HepG2 (cell line): Measurements from ENCODE around the gene VEGFC. TPM values are rescaled to one million over a fixed set of nuclear protein-coding genes. Genes with fewer than 3 reads are reported as not detected.

Experiments
- ATAC-seq: fragments of 200-7000 bp; cut with Tn5 transposase; 3 replicates; pipeline ENCODE4 v1.9.1; 2020; ENCODE audit warnings: mild to moderate bottlenecking, moderate library complexity
- BruUV-seq: library from RNA; stranded (reverse); fragments of 400-500 nt; replicated peaks from 2 replicates; lab custom pipeline; 2021; lab: Mats Ljungman, UMichigan
- CTCF ChIA-PET: fragments of 300-600 bp; formaldehyde crosslinking; extraction: SDS; loops from one replicate; lab custom pipeline; 2021; ENCODE audit warnings: low total read pairs, inconsistent platforms, low intra/inter-chr PET ratio; lab: Yijun Ruan, JAX
- POLR2A ChIA-PET: fragments of 350-600 bp; sonication (Branson Sonifier 250); formaldehyde crosslinking; loops from one replicate; lab custom pipeline; 2020; ENCODE audit warnings: antibody characterized with exemption, inconsistent platforms; lab: Yijun Ruan, JAX
- DNase-seq: peaks from one replicate; pipeline ENCODE4 v3.0.0-alpha.2; 2015; ENCODE audit warnings: low spot score
- FAIRE-seq: peaks from 3 replicates; lab custom pipeline; 2011; peaks lifted over from hg19 to GRCh38; lab: Jason Lieb, UNC
- H2AFZ ChIP-seq: one replicate; pipeline ENCODE4 v1.6.1; 2011; ENCODE audit warnings: low read length, inconsistent platforms
- H3K27ac ChIP-seq: fragments of 300-600 bp; 3 replicates; pipeline ENCODE4 v1.8.0; 2011; ENCODE audit warnings: mixed run types, mild to moderate bottlenecking, mixed read lengths, low read length, inconsistent platforms; ENCODE audit not compliant: insufficient read depth; ENCODE audit errors: extremely low read length
- H3K27me3 ChIP-seq, 2 experiments: fragments of 200-600 bp in 1 of 2; 2 replicates in 1 of 2; 3 replicates in 1 of 2; pipeline versions ENCODE4 v1.6.0 to v1.8.0; 2011; ENCODE audit warnings: low read length in 2 of 2, mild to moderate bottlenecking in 2 of 2, moderate library complexity in 2 of 2, inconsistent platforms in 1 of 2; ENCODE audit not compliant: insufficient read depth in 2 of 2, control insufficient read depth in 1 of 2
- H3K36me3 ChIP-seq, 2 experiments: fragments of 200-600 bp in 1 of 2; replicated peaks in 1 of 2; 2 replicates in 1 of 2; 3 replicates in 1 of 2; pipeline versions ENCODE4 v1.5.1 to v1.8.0; 2011; ENCODE audit warnings: low read length in 2 of 2, inconsistent platforms in 1 of 2; ENCODE audit not compliant: insufficient read depth in 2 of 2, control insufficient read depth in 1 of 2
- H3K4me1 ChIP-seq: 2 replicates; pipeline ENCODE4 v1.5.1; 2012; ENCODE audit warnings: low read length, inconsistent platforms; ENCODE audit not compliant: insufficient read depth
- H3K4me2 ChIP-seq: 2 replicates; pipeline ENCODE4 v1.6.0; 2011; ENCODE audit warnings: low read depth, low read length, inconsistent platforms
- H3K4me3 ChIP-seq, 3 experiments: fragments of 200-600 bp in 1 of 3; sonication (generic), shearing (Covaris generic) in 1 of 3; replicated peaks in 1 of 3; 2 replicates each; pipeline ENCODE4 v1.5.1; 2011 to 2016; ENCODE audit warnings: low read length in 3 of 3, inconsistent platforms in 2 of 3, low read depth in 2 of 3, mild to moderate bottlenecking in 2 of 3, control low read depth in 1 of 3, mixed read lengths in 1 of 3; ENCODE audit not compliant: insufficient read depth in 1 of 3
- H3K79me2 ChIP-seq: one replicate; pipeline ENCODE4 v1.6.1; 2011; ENCODE audit warnings: low read length, inconsistent platforms; ENCODE audit not compliant: insufficient read depth
- H3K9ac ChIP-seq: 2 replicates; pipeline ENCODE4 v1.6.0; 2011; ENCODE audit warnings: mild to moderate bottlenecking, low read depth, low read length, inconsistent platforms; ENCODE audit not compliant: insufficient read depth
- H3K9me3 ChIP-seq: 2 replicates; pipeline ENCODE4 v1.5.1; 2012; ENCODE audit warnings: mild to moderate bottlenecking, low read length
- H4K20me1 ChIP-seq: 2 replicates; pipeline ENCODE4 v1.6.0; 2011; ENCODE audit warnings: inconsistent platforms, mild to moderate bottlenecking, low read length, moderate library complexity; ENCODE audit not compliant: insufficient read depth
- ATF7 ChIP-seq, 2 experiments: fragments of 450-650 bp in 1 of 2; sonication (generic) in 1 of 2; formaldehyde crosslinking in 1 of 2; IDR thresholded peaks; 2 replicates each; pipeline versions ENCODE4 v1.4.0 to v1.6.1; 2016 to 2020; ENCODE audit warnings: antibody characterized with exemption in 1 of 2, mild to moderate bottlenecking in 1 of 2, missing genetic modification reagents in 1 of 2
- BCL3 ChIP-seq: sonication (generic); formaldehyde crosslinking; IDR thresholded peaks from 2 replicates; pipeline ENCODE4 v1.5.1; 2020; ENCODE audit warnings: mild to moderate bottlenecking, missing genetic modification reagents, moderate library complexity
- PRDM4 ChIP-seq: sonication (generic); formaldehyde crosslinking; IDR thresholded peaks from 2 replicates; pipeline ENCODE4 v1.9.0; 2021; ENCODE audit warnings: missing genetic modification reagents, borderline replicate concordance
- SYNCRIP ChIP-seq: fragments of 200-400 bp; formaldehyde crosslinking; IDR thresholded peaks from 2 replicates; pipeline ENCODE4 v1.6.1; 2018; ENCODE audit warnings: mild to moderate bottlenecking, low read depth, low read length; ENCODE audit not compliant: insufficient read depth
- ZBTB1 ChIP-seq: sonication (generic); formaldehyde crosslinking; IDR thresholded peaks from 2 replicates; pipeline ENCODE4 v1.4.0; 2020; ENCODE audit warnings: missing genetic modification reagents, borderline replicate concordance
- ZNF230 ChIP-seq: sonication (generic); formaldehyde crosslinking; IDR thresholded peaks from 2 replicates; pipeline ENCODE4 v1.4.0; 2020; ENCODE audit warnings: mild to moderate bottlenecking, missing genetic modification reagents
- ZNF251 ChIP-seq: sonication (generic); formaldehyde crosslinking; IDR thresholded peaks from 2 replicates; pipeline ENCODE4 v1.9.0; 2021; ENCODE audit warnings: mild to moderate bottlenecking, missing genetic modification reagents
- WGBS: methylation state at CpG from one replicate; pipeline ENCODE4 v1.1.6; 2017; ENCODE audit warnings: low lambda C conversion rate; 5-methylcytosine and 5-hydroxymethylcytosine counted together
- in situ Hi-C: cut with HindIII; loops from 2 replicates; pipeline ENCODE4 v1.10.0; 2017; ENCODE audit warnings: low pct_unique_long_range_greater_than_20kb; ENCODE audit not compliant: extremely low pct_ligation_motif_present
- intact Hi-C: fragments of 100-400 bp; cut with micrococcal nuclease; formaldehyde crosslinking; loops from one replicate; pipeline ENCODE4 v1.10.0; 2022; ENCODE audit not compliant: unreplicated experiment
- polyA plus RNA-seq, 8 experiments: library from polyadenylated mRNA; depleted of rRNA in 3 of 8; stranded (reverse) in 7 of 8; unstranded in 1 of 8; fragments of >200 nt; fragmentation: Illumina TruSeq in 4 of 8; extraction: Trizol in 4 of 8; gene quantifications; 2 replicates each; pipeline versions ENCODE4 v1.2.1 to v1.2.3, GENCODE V29; 2011 to 2016; ENCODE audit warnings: low read depth in 4 of 8, missing spikeins in 1 of 8, mixed read lengths in 1 of 8; ENCODE audit not compliant: insufficient read depth in 1 of 8
- total RNA-seq, 5 experiments: library from RNA; depleted of rRNA; stranded (reverse); fragments of >200 nt; fragmentation: Illumina TruSeq; extraction: Trizol; gene quantifications; 2 replicates each; pipeline ENCODE4 v1.2.3, GENCODE V29; 2016; ENCODE audit warnings: low read depth in 1 of 5
- TF ChIP-seq, protein P1 (sequence below): IDR thresholded peaks from 2 replicates; pipeline ENCODE4 v1.6.1; 2016
- TF ChIP-seq, protein P2 (sequence below): sonication (generic); formaldehyde crosslinking; IDR thresholded peaks from 2 replicates; pipeline ENCODE4 v1.4.0; 2020; ENCODE audit warnings: mild to moderate bottlenecking, missing genetic modification reagents
- TF ChIP-seq, protein P3 (sequence below): conservative IDR thresholded peaks from 2 replicates; pipeline ENCODE4 v1.6.1; 2018; ENCODE audit warnings: missing genetic modification reagents

Gene VEGFC
- total and polyA plus RNA-seq, 2 of the 13 experiments (the other 11 are each of a cell fraction or from before 2014, with no cell fraction given) = not detected

DNA sequence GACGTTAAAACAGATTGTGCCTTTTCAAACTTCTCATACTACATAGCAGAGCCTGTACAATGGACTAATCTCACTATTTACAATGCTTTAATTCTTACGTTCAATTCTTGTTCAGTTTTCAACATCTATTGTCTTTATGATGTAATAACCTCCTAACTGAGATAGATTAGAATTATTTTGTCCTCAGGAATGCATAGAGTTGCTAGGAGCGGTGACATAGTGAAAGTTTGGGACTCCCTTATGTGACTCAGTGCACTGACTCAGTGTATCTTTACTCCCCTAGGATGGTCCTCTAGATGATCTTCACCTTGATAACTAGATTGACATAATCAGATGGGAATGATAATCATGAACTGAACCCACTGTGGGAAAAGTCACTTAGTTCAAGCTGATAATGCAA is 151.5 kb downstream of the VEGFC start (continued):
- TF ChIP-seq ZNF251 (CRISPR knock-in tag) = no peak

DNA sequence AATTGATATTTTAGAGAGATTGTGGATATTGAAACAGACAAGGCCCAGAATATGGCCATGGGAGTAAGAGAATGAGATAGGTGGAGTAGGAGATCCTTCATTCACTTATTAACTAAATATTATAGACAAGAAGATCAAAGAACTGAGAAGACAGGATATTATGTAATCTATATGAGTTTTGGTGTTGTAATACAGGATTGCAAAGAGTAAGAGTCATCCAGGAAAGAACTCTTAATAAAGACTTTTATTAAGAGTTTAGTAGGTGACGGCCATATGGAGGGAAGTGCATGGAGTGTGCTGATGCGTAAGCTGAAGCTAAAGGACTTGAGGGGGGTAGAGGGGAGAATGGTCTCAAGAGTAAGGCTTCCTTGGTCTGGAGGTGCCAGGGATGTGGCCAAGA is 153.7 kb downstream of the VEGFC start:
- Histone ChIP-seq H3K36me3 (no peaks in the 10 kb centered on the region), H3K4me1 (no peaks in the 10 kb centered on the region), H3K4me2 (no peak overlapping the region)
- CTCF ChIA-PET = no interaction called here
- in situ Hi-C loops = no loop called here
- TF ChIP-seq, protein P1, sequence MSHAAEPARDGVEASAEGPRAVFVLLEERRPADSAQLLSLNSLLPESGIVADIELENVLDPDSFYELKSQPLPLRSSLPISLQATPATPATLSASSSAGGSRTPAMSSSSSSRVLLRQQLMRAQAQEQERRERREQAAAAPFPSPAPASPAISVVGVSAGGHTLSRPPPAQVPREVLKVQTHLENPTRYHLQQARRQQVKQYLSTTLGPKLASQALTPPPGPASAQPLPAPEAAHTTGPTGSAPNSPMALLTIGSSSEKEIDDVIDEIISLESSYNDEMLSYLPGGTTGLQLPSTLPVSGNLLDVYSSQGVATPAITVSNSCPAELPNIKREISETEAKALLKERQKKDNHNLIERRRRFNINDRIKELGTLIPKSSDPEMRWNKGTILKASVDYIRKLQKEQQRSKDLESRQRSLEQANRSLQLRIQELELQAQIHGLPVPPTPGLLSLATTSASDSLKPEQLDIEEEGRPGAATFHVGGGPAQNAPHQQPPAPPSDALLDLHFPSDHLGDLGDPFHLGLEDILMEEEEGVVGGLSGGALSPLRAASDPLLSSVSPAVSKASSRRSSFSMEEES (CRISPR knock-in tag) = no peak
- TF ChIP-seq PRDM4 (CRISPR knock-in tag) (no peak), BCL3 (CRISPR knock-in tag) (no peak), ZNF230 (CRISPR knock-in tag) (no peak), ZBTB1 (CRISPR knock-in tag) (no peak), SYNCRIP (no peak), ATF7 (IDR thresholded peaks at IDR 0.05) (no peak), ATF7 (CRISPR knock-in tag; IDR thresholded peaks at IDR 0.05) (no peak)
- TF ChIP-seq, protein P2, sequence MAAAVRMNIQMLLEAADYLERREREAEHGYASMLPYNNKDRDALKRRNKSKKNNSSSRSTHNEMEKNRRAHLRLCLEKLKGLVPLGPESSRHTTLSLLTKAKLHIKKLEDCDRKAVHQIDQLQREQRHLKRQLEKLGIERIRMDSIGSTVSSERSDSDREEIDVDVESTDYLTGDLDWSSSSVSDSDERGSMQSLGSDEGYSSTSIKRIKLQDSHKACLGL (CRISPR knock-in tag) = no peak
- TF ChIP-seq, protein P3, sequence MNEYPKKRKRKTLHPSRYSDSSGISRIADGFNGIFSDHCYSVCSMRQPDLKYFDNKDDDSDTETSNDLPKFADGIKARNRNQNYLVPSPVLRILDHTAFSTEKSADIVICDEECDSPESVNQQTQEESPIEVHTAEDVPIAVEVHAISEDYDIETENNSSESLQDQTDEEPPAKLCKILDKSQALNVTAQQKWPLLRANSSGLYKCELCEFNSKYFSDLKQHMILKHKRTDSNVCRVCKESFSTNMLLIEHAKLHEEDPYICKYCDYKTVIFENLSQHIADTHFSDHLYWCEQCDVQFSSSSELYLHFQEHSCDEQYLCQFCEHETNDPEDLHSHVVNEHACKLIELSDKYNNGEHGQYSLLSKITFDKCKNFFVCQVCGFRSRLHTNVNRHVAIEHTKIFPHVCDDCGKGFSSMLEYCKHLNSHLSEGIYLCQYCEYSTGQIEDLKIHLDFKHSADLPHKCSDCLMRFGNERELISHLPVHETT (CRISPR knock-in tag) = no peak
- TF ChIP-seq, all 625 proteins: peak for 0
- POLR2A ChIA-PET = no interaction called here
- Histone ChIP-seq H3K79me2 (no peaks in the 10 kb centered on the region), H3K27me3 (no peaks in the 10 kb centered on the region; a peak in 1 of 5 replicates), H3K9ac (no peak overlapping the region), H3K4me3 (no peak overlapping the region), H3K9me3 (no peaks in the 10 kb centered on the region), H2AFZ (no peak overlapping the region), H3K27ac (no peak overlapping the region), H4K20me1 (no peaks in the 10 kb centered on the region)
- intact Hi-C loops = no loop called here
- ATAC-seq (no peak), FAIRE-seq (no peak), DNase-seq (no peak)
- no TSS peak for BruUV-seq
- WGBS = 21% methylated on average over 2 of the region's 2 CpGs
